Thyroid gland (tissue), 4 donors: ENCODE results near the gene SCFD2. TPM values are rescaled to one million over a fixed set of nuclear protein-coding genes. Genes with fewer than 3 reads are reported as not detected.
A peak's percentile ranks its signal among the peaks of the same experiment; 100 is the strongest.
"Not testable (repeated sequence)": the region's sequence is repeated elsewhere in the genome, so short reads cannot be mapped to it uniquely, and the experiment has no call there.

Experiments
- DNase-seq, 2 donors: peaks; one replicate each; pipeline ENCODE4 v3.0.0-alpha.2; 2019
- H3K27ac ChIP-seq, 3 donors: fragments of 200-600 bp; sonication (generic); 1 replicate in 2 of 3; 2 replicates in 1 of 3; pipeline ENCODE4 v1.5.1; 2016 to 2019; ENCODE audit warnings: mild to moderate bottlenecking in 1 of 3, moderate library complexity in 1 of 3
- H3K27me3 ChIP-seq: fragments of 200-600 bp; sonication (generic); one replicate; pipeline ENCODE4 v1.5.1; 2019
- H3K36me3 ChIP-seq, 2 donors: fragments of 200-600 bp; sonication (generic); one replicate each; pipeline ENCODE4 v1.5.1; 2016 to 2019
- H3K4me1 ChIP-seq, 2 donors: fragments of 200-600 bp; sonication (generic); one replicate each; pipeline ENCODE4 v1.5.1; 2017 to 2019
- H3K4me3 ChIP-seq, 3 donors: fragments of 200-600 bp; sonication (generic); replicated peaks in 1 of 3; 1 replicate in 2 of 3; 2 replicates in 1 of 3; pipeline ENCODE4 v1.5.1; 2016; ENCODE audit warnings: mild to moderate bottlenecking in 1 of 3
- H3K9me3 ChIP-seq: fragments of 200-600 bp; sonication (generic); one replicate; pipeline ENCODE4 v1.5.1; 2017
- CTCF ChIP-seq, 6 experiments: fragments of 200-600 bp in 3 of 6; fragments of 450-650 bp in 3 of 6; sonication (generic) in 3 of 6; IDR thresholded peaks; one replicate each; pipeline ENCODE4 v1.5.1; 2016 to 2019; ENCODE audit warnings: antibody characterized with exemption in 6 of 6, mild to moderate bottlenecking in 2 of 6, inconsistent platforms in 1 of 6, moderate library complexity in 1 of 6
- POLR2A ChIP-seq, 2 donors: fragments of 450-650 bp; IDR thresholded peaks; one replicate each; pipeline ENCODE4 v1.6.1; 2017; ENCODE audit warnings: antibody characterized with exemption in 2 of 2, mild to moderate bottlenecking in 2 of 2, moderate library complexity in 1 of 2
- WGBS, 2 donors: methylation state at CpG; one replicate each; pipeline ENCODE4 v1.1.5; 2017; 5-methylcytosine and 5-hydroxymethylcytosine counted together
- intact Hi-C: fragments of 100-400 bp; cut with DNase I; formaldehyde crosslinking; loops from one replicate; pipeline ENCODE4 v1.15.1; 2023
- total RNA-seq, 4 donors: library from RNA; depleted of rRNA; stranded (reverse); fragments of >200 nt; gene quantifications; one replicate each; pipeline ENCODE4 v1.2.3, GENCODE V29; 2016

The SCFD2 gene
- total RNA-seq, 4 donors from 2014 or later, result 10.3 to 32.9 (median 28.2) TPM

GRCh38 chr4:52836120-52836519 is 529.7 kb downstream of the SCFD2 start:
- Histone ChIP-seq H3K4me3 (no peak overlapping the region), H3K27ac (no peak overlapping the region), H3K36me3 (no peaks in the 10 kb centered on the region), H3K27me3 (no peaks in the 10 kb centered on the region), H3K9me3 (no peaks in the 10 kb centered on the region), H3K4me1 (peaks cover 0 to under 1% of the 10 kb centered on the region in 2 donors)
- TF ChIP-seq CTCF (IDR thresholded peaks at IDR 0.05), result no peak
- TF ChIP-seq POLR2A (IDR thresholded peaks at IDR 0.05), result no peak
- intact Hi-C loops, result no loop called here
- no peak for DNase-seq
- 90 to 94% methylated on average over 3 of the region's 3 CpGs for WGBS, 2 donors

GRCh38 chr4:52834641-52835456 is 531.0 kb downstream of the SCFD2 start:
- H3K27me3 ChIP-seq, H3K4me1 ChIP-seq, H3K27ac ChIP-seq, intact Hi-C loops, H3K9me3 ChIP-seq, DNase-seq, H3K36me3 ChIP-seq, H3K4me3 ChIP-seq: not testable (repeated sequence)
- 89 to 92% methylated on average over 8 of the region's 8 CpGs for WGBS, 2 donors

- H3K9me3 ChIP-seq, result no peaks in the 10 kb centered on the region
- H3K27ac ChIP-seq, result no peak overlapping the region
- H3K4me3 ChIP-seq, result no peak overlapping the region
- TF ChIP-seq CTCF (IDR thresholded peaks at IDR 0.05) (no peak), POLR2A (IDR thresholded peaks at IDR 0.05) (no peak)
- H3K27me3 ChIP-seq, result no peaks in the 10 kb centered on the region
- 44 to 54% methylated on average over 3 of the region's 3 CpGs for WGBS, 2 donors
- intact Hi-C loops, result no loop called here
- H3K4me1 ChIP-seq, result no peaks in the 10 kb centered on the region
- DNase-seq, result peak in 1 of 2 donors; percentile 7
- H3K36me3 ChIP-seq, result no peaks in the 10 kb centered on the region
These were observed 531.8 kb downstream of the SCFD2 start for GRCh38 chr4:52833941-52834525.

- no peak for TF ChIP-seq POLR2A (IDR thresholded peaks at IDR 0.05)
- TF ChIP-seq CTCF (IDR thresholded peaks at IDR 0.05), result no peak
- H3K9me3 ChIP-seq, result no peaks in the 10 kb centered on the region
- no peaks in the 10 kb centered on the region for H3K36me3 ChIP-seq
- WGBS, 2 donors, result 50 to 54% methylated on average over 3 of the region's 3 CpGs
- H3K4me3 ChIP-seq, result no peak overlapping the region
- H3K27me3 ChIP-seq, result no peaks in the 10 kb centered on the region
- peak overlapping the region in 2 of 3 donors; percentile 20 for H3K27ac ChIP-seq
- intact Hi-C loops, result no loop called here
- peaks cover 3 to 11% of the 10 kb centered on the region in 2 donors for H3K4me1 ChIP-seq
- no peak for DNase-seq
These were observed 540.3 kb downstream of the SCFD2 start for GRCh38 chr4:52825460-52826090.

- TF ChIP-seq POLR2A (IDR thresholded peaks at IDR 0.05) (no peak), CTCF (IDR thresholded peaks at IDR 0.05) (no peak)
- no peaks in the 10 kb centered on the region for H3K27me3 ChIP-seq
- intact Hi-C loops, result no loop called here
- peak overlapping the region in 2 of 3 donors; percentile 20 for H3K27ac ChIP-seq
- H3K4me3 ChIP-seq, result no peak overlapping the region
- DNase-seq, result peak; percentile 39 to 60
- H3K9me3 ChIP-seq, result no peaks in the 10 kb centered on the region
- no peaks in the 10 kb centered on the region for H3K36me3 ChIP-seq
- WGBS, 2 donors, result 47 to 57% methylated on average over 10 to 11 of the region's 12 CpGs
- H3K4me1 ChIP-seq, result peaks cover 3 to 11% of the 10 kb centered on the region in 2 donors
These were observed 541.0 kb downstream of the SCFD2 start for GRCh38 chr4:52824603-52825459.
